K562 (cell line): Measurements from ENCODE around the gene TCOF1. TPM values are rescaled to one million over a fixed set of nuclear protein-coding genes. Genes with fewer than 3 reads are reported as not detected.

ENCODE experiments used
- BMI1 ChIP-seq: fragments of 150-350 bp; IDR thresholded peaks from 2 replicates; pipeline ENCODE4 v1.6.1; 2014; ENCODE audit warnings: low read length
- BRD4 ChIP-seq: fragments of 200-600 bp; sonication (generic); IDR thresholded peaks from 2 replicates; pipeline ENCODE4 v1.6.1; 2017; ENCODE audit warnings: inconsistent platforms
- ZNF134 ChIP-seq: fragments of 250-450 bp; sonication (Bioruptor Pico); conservative IDR thresholded peaks from 2 replicates; pipeline ENCODE4 v1.4.0; 2020
- ZNF232 ChIP-seq: sonication (generic); formaldehyde crosslinking; IDR thresholded peaks from 2 replicates; pipeline ENCODE4 v1.8.0; 2022; ENCODE audit warnings: mild to moderate bottlenecking, missing genetic modification reagents
- ZNF239 ChIP-seq: fragments of 250-450 bp; sonication (Bioruptor Pico); IDR thresholded peaks from 2 replicates; pipeline ENCODE4 v1.4.0; 2020; ENCODE audit warnings: mild to moderate bottlenecking
- ZNF24 ChIP-seq: fragments of 450-650 bp; IDR thresholded peaks from 2 replicates; pipeline ENCODE4 v1.6.1; 2016
- ZNF324 ChIP-seq: fragments of 250-450 bp; sonication (Bioruptor Pico); IDR thresholded peaks from 2 replicates; pipeline ENCODE4 v1.4.0; 2020; ENCODE audit warnings: mild to moderate bottlenecking
- ZNF507 ChIP-seq: conservative IDR thresholded peaks from 2 replicates; pipeline ENCODE4 v1.6.1; 2017; ENCODE audit warnings: missing genetic modification characterization, missing compliant biosample characterization
- polyA plus RNA-seq, 8 experiments: library from polyadenylated mRNA; depleted of rRNA in 4 of 8; stranded (reverse) in 5 of 8; unstranded in 3 of 8; fragments of >200 nt; fragmentation: Nextera tagmentation in 2 of 8; fragmentation: Illumina TruSeq in 1 of 8; extraction: Ambion mirVana in 2 of 8; extraction: Trizol in 1 of 8; gene quantifications; 2 replicates each; pipeline versions ENCODE4 v1.2.1 to v1.2.3, GENCODE V29; 2011 to 2014; ENCODE audit warnings: inconsistent platforms in 1 of 8, missing spikeins in 1 of 8
- total RNA-seq, 7 experiments: library from RNA; depleted of rRNA in 6 of 7; stranded (reverse); fragments of >200 nt in 6 of 7; fragmentation: Illumina TruSeq in 2 of 7; extraction: Trizol in 2 of 7; gene quantifications; 2 replicates each; pipeline versions ENCODE4 v1.2.1 to v1.2.3, GENCODE V29; 2011 to 2021; ENCODE audit warnings: low replicate concordance in 1 of 7
- TF ChIP-seq, protein P1 (sequence below): fragments of 250-450 bp; sonication (Bioruptor Pico); IDR thresholded peaks from 2 replicates; pipeline ENCODE4 v1.8.0; 2022; ENCODE audit warnings: moderate library complexity, mild to moderate bottlenecking, inconsistent platforms
- TF ChIP-seq, protein P2 (sequence below): sonication (generic); formaldehyde crosslinking; IDR thresholded peaks from 2 replicates; pipeline ENCODE4 v1.8.0; 2022; ENCODE audit warnings: missing genetic modification reagents, mild to moderate bottlenecking, borderline replicate concordance
- TF ChIP-seq, protein P3 (sequence below): sonication (generic); formaldehyde crosslinking; IDR thresholded peaks from 2 replicates; pipeline ENCODE4 v1.8.1; 2023; ENCODE audit warnings: missing genetic modification reagents, mild to moderate bottlenecking, borderline replicate concordance
- TF ChIP-seq, protein P4 (sequence below): sonication (generic); formaldehyde crosslinking; IDR thresholded peaks from 2 replicates; pipeline ENCODE4 v1.8.0; 2022; ENCODE audit warnings: mild to moderate bottlenecking, low read depth, missing genetic modification reagents
- TF ChIP-seq, protein P5 (sequence below): fragments of 250-450 bp; sonication (Bioruptor Pico); IDR thresholded peaks from 2 replicates; pipeline ENCODE4 v1.9.0; 2021; ENCODE audit warnings: mild to moderate bottlenecking, inconsistent platforms
- TF ChIP-seq, protein P6 (sequence below): fragments of 450-650 bp; formaldehyde crosslinking; IDR thresholded peaks from 2 replicates; pipeline ENCODE4 v1.4.0; 2020; ENCODE audit warnings: mild to moderate bottlenecking, moderate library complexity

Gene TCOF1
- total and polyA plus RNA-seq, 9 of the 15 experiments (the other 6 are each of a cell fraction or from before 2014, with no cell fraction given): 9.8 to 134 (median 61.7) TPM

DNA sequence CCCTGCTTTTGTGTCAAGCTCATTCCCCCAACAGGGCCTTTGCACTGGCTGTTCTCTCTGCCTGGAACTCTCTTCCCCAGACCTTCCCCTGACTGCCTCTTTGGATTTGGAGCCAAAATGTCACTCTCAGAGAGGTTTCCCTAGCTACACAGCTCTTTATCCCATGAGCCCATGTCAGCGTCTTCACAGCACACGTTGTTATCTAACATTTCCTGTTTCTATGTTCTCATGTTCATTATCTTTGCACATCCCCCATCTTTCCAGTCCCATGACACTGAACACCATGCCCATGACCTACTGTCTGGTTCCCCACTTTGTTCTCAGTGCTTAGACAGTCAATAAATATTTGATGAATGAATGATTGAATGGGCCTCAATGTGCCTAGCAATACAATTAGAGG is 28.5 kb upstream of the TCOF1 start (continued):
- TF ChIP-seq, protein P1, sequence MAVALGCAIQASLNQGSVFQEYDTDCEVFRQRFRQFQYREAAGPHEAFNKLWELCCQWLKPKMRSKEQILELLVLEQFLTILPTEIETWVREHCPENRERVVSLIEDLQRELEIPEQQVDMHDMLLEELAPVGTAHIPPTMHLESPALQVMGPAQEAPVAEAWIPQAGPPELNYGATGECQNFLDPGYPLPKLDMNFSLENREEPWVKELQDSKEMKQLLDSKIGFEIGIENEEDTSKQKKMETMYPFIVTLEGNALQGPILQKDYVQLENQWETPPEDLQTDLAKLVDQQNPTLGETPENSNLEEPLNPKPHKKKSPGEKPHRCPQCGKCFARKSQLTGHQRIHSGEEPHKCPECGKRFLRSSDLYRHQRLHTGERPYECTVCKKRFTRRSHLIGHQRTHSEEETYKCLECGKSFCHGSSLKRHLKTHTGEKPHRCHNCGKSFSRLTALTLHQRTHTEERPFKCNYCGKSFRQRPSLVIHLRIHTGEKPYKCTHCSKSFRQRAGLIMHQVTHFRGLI (CRISPR knock-in tag): 0 out of 2 replicates have a peak, but pooled peaks have one; percentile 35
- TF ChIP-seq, protein P2, sequence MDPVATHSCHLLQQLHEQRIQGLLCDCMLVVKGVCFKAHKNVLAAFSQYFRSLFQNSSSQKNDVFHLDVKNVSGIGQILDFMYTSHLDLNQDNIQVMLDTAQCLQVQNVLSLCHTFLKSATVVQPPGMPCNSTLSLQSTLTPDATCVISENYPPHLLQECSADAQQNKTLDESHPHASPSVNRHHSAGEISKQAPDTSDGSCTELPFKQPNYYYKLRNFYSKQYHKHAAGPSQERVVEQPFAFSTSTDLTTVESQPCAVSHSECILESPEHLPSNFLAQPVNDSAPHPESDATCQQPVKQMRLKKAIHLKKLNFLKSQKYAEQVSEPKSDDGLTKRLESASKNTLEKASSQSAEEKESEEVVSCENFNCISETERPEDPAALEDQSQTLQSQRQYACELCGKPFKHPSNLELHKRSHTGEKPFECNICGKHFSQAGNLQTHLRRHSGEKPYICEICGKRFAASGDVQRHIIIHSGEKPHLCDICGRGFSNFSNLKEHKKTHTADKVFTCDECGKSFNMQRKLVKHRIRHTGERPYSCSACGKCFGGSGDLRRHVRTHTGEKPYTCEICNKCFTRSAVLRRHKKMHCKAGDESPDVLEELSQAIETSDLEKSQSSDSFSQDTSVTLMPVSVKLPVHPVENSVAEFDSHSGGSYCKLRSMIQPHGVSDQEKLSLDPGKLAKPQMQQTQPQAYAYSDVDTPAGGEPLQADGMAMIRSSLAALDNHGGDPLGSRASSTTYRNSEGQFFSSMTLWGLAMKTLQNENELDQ: no peak
- TF ChIP-seq ZNF239 (CRISPR knock-in tag) (peak; percentile 31; the same call in 1 of the 2 replicates), ZNF134 (CRISPR knock-in tag) (0 out of 2 replicates have a peak, but pooled peaks have one; percentile 16), ZNF324 (CRISPR knock-in tag) (no peak), BRD4 (no peak), ZNF232 (CRISPR knock-in tag) (no peak), ZNF507 (tag) (no peak), BMI1 (no peak), ZNF24 (peak; percentile 59; the same call in 1 of the 2 replicates)
- TF ChIP-seq, protein P3, sequence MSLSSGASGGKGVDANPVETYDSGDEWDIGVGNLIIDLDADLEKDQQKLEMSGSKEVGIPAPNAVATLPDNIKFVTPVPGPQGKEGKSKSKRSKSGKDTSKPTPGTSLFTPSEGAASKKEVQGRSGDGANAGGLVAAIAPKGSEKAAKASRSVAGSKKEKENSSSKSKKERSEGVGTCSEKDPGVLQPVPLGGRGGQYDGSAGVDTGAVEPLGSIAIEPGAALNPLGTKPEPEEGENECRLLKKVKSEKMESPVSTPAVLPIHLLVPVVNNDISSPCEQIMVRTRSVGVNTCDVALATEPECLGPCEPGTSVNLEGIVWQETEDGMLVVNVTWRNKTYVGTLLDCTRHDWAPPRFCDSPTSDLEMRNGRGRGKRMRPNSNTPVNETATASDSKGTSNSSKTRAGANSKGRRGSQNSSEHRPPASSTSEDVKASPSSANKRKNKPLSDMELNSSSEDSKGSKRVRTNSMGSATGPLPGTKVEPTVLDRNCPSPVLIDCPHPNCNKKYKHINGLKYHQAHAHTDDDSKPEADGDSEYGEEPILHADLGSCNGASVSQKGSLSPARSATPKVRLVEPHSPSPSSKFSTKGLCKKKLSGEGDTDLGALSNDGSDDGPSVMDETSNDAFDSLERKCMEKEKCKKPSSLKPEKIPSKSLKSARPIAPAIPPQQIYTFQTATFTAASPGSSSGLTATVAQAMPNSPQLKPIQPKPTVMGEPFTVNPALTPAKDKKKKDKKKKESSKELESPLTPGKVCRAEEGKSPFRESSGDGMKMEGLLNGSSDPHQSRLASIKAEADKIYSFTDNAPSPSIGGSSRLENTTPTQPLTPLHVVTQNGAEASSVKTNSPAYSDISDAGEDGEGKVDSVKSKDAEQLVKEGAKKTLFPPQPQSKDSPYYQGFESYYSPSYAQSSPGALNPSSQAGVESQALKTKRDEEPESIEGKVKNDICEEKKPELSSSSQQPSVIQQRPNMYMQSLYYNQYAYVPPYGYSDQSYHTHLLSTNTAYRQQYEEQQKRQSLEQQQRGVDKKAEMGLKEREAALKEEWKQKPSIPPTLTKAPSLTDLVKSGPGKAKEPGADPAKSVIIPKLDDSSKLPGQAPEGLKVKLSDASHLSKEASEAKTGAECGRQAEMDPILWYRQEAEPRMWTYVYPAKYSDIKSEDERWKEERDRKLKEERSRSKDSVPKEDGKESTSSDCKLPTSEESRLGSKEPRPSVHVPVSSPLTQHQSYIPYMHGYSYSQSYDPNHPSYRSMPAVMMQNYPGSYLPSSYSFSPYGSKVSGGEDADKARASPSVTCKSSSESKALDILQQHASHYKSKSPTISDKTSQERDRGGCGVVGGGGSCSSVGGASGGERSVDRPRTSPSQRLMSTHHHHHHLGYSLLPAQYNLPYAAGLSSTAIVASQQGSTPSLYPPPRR (CRISPR knock-in tag): no peak
- TF ChIP-seq, protein P4, sequence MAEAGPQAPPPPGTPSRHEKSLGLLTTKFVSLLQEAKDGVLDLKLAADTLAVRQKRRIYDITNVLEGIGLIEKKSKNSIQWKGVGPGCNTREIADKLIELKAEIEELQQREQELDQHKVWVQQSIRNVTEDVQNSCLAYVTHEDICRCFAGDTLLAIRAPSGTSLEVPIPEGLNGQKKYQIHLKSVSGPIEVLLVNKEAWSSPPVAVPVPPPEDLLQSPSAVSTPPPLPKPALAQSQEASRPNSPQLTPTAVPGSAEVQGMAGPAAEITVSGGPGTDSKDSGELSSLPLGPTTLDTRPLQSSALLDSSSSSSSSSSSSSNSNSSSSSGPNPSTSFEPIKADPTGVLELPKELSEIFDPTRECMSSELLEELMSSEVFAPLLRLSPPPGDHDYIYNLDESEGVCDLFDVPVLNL: no peak
- TF ChIP-seq, protein P5, sequence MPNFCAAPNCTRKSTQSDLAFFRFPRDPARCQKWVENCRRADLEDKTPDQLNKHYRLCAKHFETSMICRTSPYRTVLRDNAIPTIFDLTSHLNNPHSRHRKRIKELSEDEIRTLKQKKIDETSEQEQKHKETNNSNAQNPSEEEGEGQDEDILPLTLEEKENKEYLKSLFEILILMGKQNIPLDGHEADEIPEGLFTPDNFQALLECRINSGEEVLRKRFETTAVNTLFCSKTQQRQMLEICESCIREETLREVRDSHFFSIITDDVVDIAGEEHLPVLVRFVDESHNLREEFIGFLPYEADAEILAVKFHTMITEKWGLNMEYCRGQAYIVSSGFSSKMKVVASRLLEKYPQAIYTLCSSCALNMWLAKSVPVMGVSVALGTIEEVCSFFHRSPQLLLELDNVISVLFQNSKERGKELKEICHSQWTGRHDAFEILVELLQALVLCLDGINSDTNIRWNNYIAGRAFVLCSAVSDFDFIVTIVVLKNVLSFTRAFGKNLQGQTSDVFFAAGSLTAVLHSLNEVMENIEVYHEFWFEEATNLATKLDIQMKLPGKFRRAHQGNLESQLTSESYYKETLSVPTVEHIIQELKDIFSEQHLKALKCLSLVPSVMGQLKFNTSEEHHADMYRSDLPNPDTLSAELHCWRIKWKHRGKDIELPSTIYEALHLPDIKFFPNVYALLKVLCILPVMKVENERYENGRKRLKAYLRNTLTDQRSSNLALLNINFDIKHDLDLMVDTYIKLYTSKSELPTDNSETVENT (CRISPR knock-in tag): no peak
- TF ChIP-seq, protein P6, sequence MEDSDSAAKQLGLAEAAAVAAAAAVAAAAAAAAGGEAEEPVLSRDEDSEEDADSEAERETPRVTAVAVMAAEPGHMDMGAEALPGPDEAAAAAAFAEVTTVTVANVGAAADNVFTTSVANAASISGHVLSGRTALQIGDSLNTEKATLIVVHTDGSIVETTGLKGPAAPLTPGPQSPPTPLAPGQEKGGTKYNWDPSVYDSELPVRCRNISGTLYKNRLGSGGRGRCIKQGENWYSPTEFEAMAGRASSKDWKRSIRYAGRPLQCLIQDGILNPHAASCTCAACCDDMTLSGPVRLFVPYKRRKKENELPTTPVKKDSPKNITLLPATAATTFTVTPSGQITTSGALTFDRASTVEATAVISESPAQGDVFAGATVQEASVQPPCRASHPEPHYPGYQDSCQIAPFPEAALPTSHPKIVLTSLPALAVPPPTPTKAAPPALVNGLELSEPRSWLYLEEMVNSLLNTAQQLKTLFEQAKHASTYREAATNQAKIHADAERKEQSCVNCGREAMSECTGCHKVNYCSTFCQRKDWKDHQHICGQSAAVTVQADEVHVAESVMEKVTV (CRISPR knock-in tag): peak; percentile 29; the same call in 1 of the 2 replicates
